ENCODE results near the gene KDELR1.
"Not testable (repeated sequence)": the region's sequence is repeated elsewhere in the genome, so short reads cannot be mapped to it uniquely, and the experiment has no call there.

KDELR1 gene

GRCh38 chr19:48393559-48394330 is 2.4 kb upstream of the KDELR1 start, which contains the start of gene GRIN2D:
Gene GRIN2D (plus strand): TSS chr19:48393668. CDS start chr19:48398393, 4,725 bp downstream.
- Mint-ChIP-seq H3K36me3 (ENCODE audit: low read depth) (no peaks in the 10 kb centered on the region), H3K27me3 (ENCODE audit: low read depth) (peaks cover 57% of the 10 kb centered on the region), H3K9me3 (no peaks in the 10 kb centered on the region), H3K4me3 (peak within 1 kb of the TSS; percentile 32), H3K27ac (peak within 1 kb of the TSS; percentile 32), H3K4me1 (ENCODE audit: low read depth) (peaks cover 16% of the 10 kb centered on the region)
- no peak for DNase-seq (ENCODE audit: low spot score)

GRCh38 chr19:48392860-48393558 is 1.7 kb upstream of the KDELR1 start:
- DNase-seq (ENCODE audit: low spot score) = no peak
- H3K4me3 Mint-ChIP-seq = peak overlapping the region; percentile 32
- peaks cover 7% of the 10 kb centered on the region for H3K36me3 Mint-ChIP-seq (ENCODE audit: low read depth)
- H3K9me3 Mint-ChIP-seq = no peaks in the 10 kb centered on the region
- H3K4me1 Mint-ChIP-seq (ENCODE audit: low read depth) = peaks cover 18% of the 10 kb centered on the region
- H3K27ac Mint-ChIP-seq = no peak overlapping the region
- peaks cover 56% of the 10 kb centered on the region for H3K27me3 Mint-ChIP-seq (ENCODE audit: low read depth)

GRCh38 chr19:48392006-48392344 is 624 bp upstream of the KDELR1 start:
- peaks cover 46% of the 10 kb centered on the region for H3K27me3 Mint-ChIP-seq (ENCODE audit: low read depth)
- DNase-seq (ENCODE audit: low spot score); H3K9me3 Mint-ChIP-seq; H3K4me1 Mint-ChIP-seq (ENCODE audit: low read depth); H3K27ac Mint-ChIP-seq: not testable (repeated sequence)
- peak overlapping the region; percentile 92 for H3K4me3 Mint-ChIP-seq
- H3K36me3 Mint-ChIP-seq (ENCODE audit: low read depth) = peaks cover 12% of the 10 kb centered on the region

GRCh38 chr19:48390188-48391099 is 907 bp downstream of the KDELR1 start:
- Mint-ChIP-seq H3K27me3 (ENCODE audit: low read depth) (peaks cover 32% of the 10 kb centered on the region), H3K27ac (peak overlapping the region; percentile 88), H3K36me3 (ENCODE audit: low read depth) (peaks cover 17% of the 10 kb centered on the region), H3K4me1 (ENCODE audit: low read depth) (peaks cover 9% of the 10 kb centered on the region), H3K4me3 (peak overlapping the region; percentile 92), H3K9me3 (no peaks in the 10 kb centered on the region)
- peak; percentile 53 for DNase-seq (ENCODE audit: low spot score)

DNA sequence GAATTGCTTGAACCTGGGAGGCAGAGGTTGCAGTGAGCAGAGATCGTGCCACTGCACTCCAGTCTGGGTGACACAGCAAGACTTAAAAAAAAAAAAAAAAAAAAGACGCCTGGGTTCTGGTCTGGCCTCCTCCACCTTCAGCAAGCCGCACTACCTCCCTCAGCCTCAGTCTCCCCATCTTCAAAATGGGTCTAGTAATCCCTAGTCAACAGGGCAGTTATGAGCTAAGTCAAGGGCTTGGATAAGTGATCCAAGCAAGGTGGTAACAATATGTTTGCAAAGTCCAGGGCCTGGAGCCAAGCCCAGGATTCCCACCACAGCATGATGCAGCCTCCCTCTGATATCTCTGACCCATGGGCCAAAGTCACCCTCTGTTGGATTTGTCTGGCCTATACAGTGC is 4.4 kb downstream of the KDELR1 start:
- no peak overlapping the region for H3K27ac Mint-ChIP-seq

DNA sequence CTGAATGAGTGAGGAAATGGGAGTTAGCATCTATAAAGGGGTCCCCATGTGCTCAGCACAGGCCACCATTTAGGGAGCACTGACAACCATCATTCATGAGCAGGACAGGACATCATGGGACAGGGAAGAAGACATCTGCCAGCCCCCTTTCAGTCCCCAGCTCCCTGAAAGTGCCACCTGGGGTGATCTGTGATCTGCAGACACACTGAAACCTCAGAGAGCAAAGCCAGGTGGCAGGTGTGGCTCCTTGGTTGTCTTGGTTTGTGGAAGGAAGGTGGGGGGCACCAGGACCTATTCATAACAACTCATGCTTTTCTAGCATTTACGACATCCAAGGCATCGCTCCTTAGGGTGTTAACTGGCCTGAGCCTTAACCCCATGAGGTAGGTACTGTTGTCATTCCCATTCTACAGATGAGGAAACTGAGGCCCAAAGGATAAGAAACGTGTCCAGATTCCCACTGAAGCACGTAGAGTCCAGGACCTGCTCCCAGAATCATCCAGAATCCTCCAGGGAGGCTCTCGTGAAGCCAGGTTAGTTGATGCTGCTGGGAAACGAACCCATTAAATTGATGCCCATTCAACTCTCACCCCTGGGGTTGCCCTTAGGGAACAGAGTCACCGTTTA is 5.8 kb downstream of the KDELR1 start:
- Mint-ChIP-seq H3K9me3 (no peaks in the 10 kb centered on the region), H3K27ac (no peak overlapping the region), H3K36me3 (ENCODE audit: low read depth) (peaks cover 45% of the 10 kb centered on the region), H3K4me1 (ENCODE audit: low read depth) (peaks cover 6% of the 10 kb centered on the region), H3K27me3 (ENCODE audit: low read depth) (no peaks in the 10 kb centered on the region), H3K4me3 (no peak overlapping the region)
- no peak for DNase-seq (ENCODE audit: low spot score)

More for the DNA sequence above, 4.4 kb downstream of the KDELR1 start:
- peaks cover 41% of the 10 kb centered on the region for H3K36me3 Mint-ChIP-seq (ENCODE audit: low read depth)
- H3K4me1 Mint-ChIP-seq (ENCODE audit: low read depth) = peaks cover 9% of the 10 kb centered on the region
- no peak overlapping the region for H3K4me3 Mint-ChIP-seq
- no peak for DNase-seq (ENCODE audit: low spot score)
- H3K27me3 Mint-ChIP-seq (ENCODE audit: low read depth) = peaks cover 4% of the 10 kb centered on the region
- H3K9me3 Mint-ChIP-seq = no peaks in the 10 kb centered on the region

DNA sequence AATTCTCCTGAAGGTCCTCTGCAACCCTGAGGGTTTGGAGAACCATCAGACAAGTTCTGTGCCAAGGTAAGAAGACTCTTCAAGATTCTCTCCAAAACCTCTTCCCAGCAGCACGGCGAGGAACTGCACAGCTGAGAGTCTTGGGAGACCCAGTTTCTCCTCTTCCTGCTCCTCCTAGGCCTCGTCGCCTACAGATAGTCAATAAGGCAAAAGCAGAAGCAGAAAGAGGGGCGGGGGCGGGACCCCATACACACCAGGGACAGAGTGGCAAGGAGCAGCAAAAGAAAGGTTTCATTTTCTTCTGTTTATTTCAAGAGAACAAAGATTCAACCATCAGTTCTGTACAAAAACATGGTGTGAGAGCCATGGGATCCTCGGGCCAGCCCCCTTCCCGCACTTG is 9.1 kb downstream of the KDELR1 start:
- Mint-ChIP-seq H3K27me3 (ENCODE audit: low read depth) (no peaks in the 10 kb centered on the region), H3K4me3 (no peak overlapping the region), H3K36me3 (ENCODE audit: low read depth) (peaks cover 35% of the 10 kb centered on the region), H3K4me1 (ENCODE audit: low read depth) (no peaks in the 10 kb centered on the region), H3K9me3 (no peaks in the 10 kb centered on the region), H3K27ac (no peak overlapping the region)
- DNase-seq (ENCODE audit: low spot score) = no peak

GRCh38 chr19:48381178-48381950 is 10.0 kb downstream of the KDELR1 start:
- peaks cover 3% of the 10 kb centered on the region for H3K4me1 Mint-ChIP-seq (ENCODE audit: low read depth)
- H3K27ac Mint-ChIP-seq = no peak overlapping the region
- no peak for DNase-seq (ENCODE audit: low spot score)
- no peaks in the 10 kb centered on the region for H3K27me3 Mint-ChIP-seq (ENCODE audit: low read depth)
- no peak overlapping the region for H3K4me3 Mint-ChIP-seq
- H3K9me3 Mint-ChIP-seq = no peaks in the 10 kb centered on the region
- peaks cover 32% of the 10 kb centered on the region for H3K36me3 Mint-ChIP-seq (ENCODE audit: low read depth)

DNA sequence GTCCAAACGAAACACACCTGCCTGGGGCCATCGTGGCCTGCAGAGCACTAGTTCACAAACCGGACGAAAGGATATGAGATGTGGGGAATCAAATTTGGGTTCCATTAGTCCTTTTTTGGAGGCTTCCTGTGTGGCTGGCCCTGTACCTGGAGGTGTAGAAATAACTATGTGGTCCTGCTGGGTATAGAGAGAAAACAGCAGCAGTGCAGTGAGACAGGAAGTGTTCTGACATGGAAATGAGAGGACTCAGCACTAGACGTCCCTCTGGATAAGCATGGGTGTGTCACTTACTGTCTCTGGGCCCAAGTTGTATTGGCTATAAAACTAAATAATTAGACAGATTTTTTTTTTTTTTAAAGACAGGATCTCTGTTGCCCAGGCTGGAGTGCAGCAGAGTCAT is 12.3 kb downstream of the KDELR1 start:
- Mint-ChIP-seq H3K4me3 (no peak overlapping the region), H3K36me3 (ENCODE audit: low read depth) (peaks cover 19% of the 10 kb centered on the region), H3K9me3 (no peaks in the 10 kb centered on the region), H3K27me3 (ENCODE audit: low read depth) (no peaks in the 10 kb centered on the region), H3K27ac (no peak overlapping the region), H3K4me1 (ENCODE audit: low read depth) (peaks cover 3% of the 10 kb centered on the region)
- DNase-seq (ENCODE audit: low spot score) = no peak

- H3K27ac Mint-ChIP-seq = no peak overlapping the region
- DNase-seq (ENCODE audit: low spot score) = no peak
- no peak overlapping the region for H3K4me3 Mint-ChIP-seq
- H3K4me1 Mint-ChIP-seq (ENCODE audit: low read depth) = peaks cover 3% of the 10 kb centered on the region
- H3K9me3 Mint-ChIP-seq = no peaks in the 10 kb centered on the region
- H3K27me3 Mint-ChIP-seq (ENCODE audit: low read depth) = no peaks in the 10 kb centered on the region
- H3K36me3 Mint-ChIP-seq (ENCODE audit: low read depth) = peaks cover 15% of the 10 kb centered on the region
Observed at GRCh38 chr19:48378194-48378570, 13.2 kb downstream of the KDELR1 start.

DNA sequence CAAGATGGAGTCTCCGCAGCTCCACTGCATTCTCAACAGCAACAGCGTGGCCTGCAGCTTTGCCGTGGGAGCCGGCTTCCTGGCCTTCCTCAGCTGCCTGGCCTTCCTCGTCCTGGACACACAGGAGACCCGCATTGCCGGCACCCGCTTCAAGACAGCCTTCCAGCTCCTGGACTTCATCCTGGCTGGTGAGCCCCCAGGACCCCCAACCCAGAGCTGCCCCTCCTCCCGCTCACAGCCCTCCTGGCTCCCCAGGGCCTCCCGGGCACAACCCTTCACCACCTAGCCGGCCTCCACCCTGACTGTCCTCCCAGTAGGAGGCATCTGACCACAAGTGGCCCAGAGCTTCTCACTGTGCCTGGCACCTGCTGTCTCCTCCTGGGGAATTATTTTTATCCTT is 17.8 kb downstream of the KDELR1 start:
- Mint-ChIP-seq H3K4me1 (ENCODE audit: low read depth) (peaks cover 3% of the 10 kb centered on the region), H3K27ac (no peak overlapping the region), H3K9me3 (no peaks in the 10 kb centered on the region), H3K4me3 (no peak overlapping the region), H3K27me3 (ENCODE audit: low read depth) (no peaks in the 10 kb centered on the region), H3K36me3 (ENCODE audit: low read depth) (no peaks in the 10 kb centered on the region)
- DNase-seq (ENCODE audit: low spot score) = no peak

DNA sequence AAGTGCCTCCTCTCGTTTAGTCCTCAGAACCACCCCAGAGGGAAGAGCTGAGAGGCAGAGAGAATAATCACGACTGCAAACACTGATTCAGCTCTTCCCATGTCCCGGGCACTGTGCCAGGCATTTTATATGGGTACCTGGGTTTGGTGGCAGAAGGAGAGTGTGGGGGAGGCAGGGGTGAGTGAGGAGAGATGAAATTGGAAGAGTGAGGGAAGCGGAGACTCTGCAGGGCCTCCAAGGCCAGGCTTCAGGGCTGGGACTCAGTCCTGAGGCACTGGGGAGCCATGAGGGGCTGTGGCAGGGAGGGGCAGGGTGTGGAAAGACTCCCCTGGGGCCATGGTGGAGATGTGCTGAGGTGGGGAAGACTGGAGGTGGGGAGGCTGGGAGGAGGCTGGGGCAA is 18.4 kb downstream of the KDELR1 start:
- Mint-ChIP-seq H3K4me1 (ENCODE audit: low read depth) (peaks cover 3% of the 10 kb centered on the region), H3K9me3 (no peaks in the 10 kb centered on the region), H3K4me3 (no peak overlapping the region), H3K27ac (no peak overlapping the region), H3K27me3 (ENCODE audit: low read depth) (no peaks in the 10 kb centered on the region), H3K36me3 (ENCODE audit: low read depth) (no peaks in the 10 kb centered on the region)
- no peak for DNase-seq (ENCODE audit: low spot score)

DNA sequence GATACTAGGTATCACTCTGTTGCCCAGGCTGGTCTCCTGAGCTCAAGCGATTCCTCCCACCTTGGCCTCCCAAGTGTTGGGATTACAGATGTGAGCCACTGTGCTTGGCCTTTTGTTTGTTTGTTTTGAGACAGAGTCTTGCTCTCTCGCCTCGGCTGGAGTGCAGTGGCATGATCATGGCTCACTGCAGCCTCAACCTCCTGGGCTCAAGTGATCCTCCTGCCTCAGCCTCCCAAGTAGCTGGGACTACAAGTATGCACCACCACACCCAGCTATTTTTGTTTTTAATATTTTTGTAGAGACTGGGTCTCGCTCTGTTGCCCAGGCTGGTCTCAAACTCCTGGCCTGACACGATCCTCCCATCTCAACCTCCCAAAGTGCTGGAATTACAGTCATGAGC is 19.6 kb downstream of the KDELR1 start:
- H3K27me3 Mint-ChIP-seq (ENCODE audit: low read depth); H3K27ac Mint-ChIP-seq; DNase-seq (ENCODE audit: low spot score); H3K4me3 Mint-ChIP-seq; H3K36me3 Mint-ChIP-seq (ENCODE audit: low read depth); H3K9me3 Mint-ChIP-seq; H3K4me1 Mint-ChIP-seq (ENCODE audit: low read depth): not testable (repeated sequence)

Data from T-helper 2 cell treated with Interferon-gamma antibody and Interleukin-4, amounts not matched to agents 5 μg/mL and 100 μg/mL, for 36 hours (primary cell).